ENCODE data around the gene CENATAC.

CENATAC gene

DNA sequence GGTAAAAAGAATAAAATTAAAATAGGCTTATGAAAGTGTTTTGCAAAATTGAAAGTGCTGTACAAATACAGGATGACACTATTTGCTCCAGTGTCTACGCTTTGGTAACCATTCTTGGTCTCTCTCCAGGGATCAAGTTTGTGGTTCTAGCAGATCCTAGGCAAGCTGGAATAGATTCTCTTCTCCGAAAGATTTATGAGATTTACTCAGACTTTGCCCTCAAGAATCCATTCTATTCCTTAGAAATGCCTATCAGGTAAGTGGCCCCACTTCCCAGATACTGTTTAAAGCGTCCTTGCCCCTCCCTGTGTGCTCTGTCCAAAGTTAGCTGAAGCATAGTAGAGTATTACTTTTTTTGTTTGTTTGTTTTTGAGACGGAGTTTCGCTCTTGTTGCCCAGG is 23.7 kb downstream of the CENATAC start:
- DNase-seq (ENCODE audit: low read depth), result no peak
- TF ChIP-seq, protein P1, sequence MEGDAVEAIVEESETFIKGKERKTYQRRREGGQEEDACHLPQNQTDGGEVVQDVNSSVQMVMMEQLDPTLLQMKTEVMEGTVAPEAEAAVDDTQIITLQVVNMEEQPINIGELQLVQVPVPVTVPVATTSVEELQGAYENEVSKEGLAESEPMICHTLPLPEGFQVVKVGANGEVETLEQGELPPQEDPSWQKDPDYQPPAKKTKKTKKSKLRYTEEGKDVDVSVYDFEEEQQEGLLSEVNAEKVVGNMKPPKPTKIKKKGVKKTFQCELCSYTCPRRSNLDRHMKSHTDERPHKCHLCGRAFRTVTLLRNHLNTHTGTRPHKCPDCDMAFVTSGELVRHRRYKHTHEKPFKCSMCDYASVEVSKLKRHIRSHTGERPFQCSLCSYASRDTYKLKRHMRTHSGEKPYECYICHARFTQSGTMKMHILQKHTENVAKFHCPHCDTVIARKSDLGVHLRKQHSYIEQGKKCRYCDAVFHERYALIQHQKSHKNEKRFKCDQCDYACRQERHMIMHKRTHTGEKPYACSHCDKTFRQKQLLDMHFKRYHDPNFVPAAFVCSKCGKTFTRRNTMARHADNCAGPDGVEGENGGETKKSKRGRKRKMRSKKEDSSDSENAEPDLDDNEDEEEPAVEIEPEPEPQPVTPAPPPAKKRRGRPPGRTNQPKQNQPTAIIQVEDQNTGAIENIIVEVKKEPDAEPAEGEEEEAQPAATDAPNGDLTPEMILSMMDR (IDR thresholded peaks at IDR 0.05; ENCODE audit: low read depth, low read length, missing control alignments), result no peak
- no peak overlapping the region for H3K4me3 ChIP-seq (ENCODE audit: low read depth, low read length)

DNA sequence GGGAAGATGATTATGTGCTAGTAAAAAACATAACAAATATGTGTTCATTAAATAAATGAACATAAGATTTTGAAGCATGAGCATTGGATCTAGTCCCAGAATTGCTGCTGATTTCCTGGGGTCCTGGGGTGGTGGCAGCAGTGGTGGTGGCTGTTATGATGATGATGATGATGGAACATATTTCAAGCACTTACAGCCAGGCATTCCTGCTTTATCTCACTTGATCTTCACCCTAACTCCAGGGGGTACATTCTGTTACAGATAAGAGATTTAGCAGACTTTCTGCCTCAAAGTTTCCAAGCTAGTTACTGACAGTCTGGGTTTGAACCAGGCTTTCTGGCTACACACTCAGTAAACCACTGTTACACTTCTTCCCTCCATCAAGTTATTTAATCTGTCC is 25.8 kb downstream of the CENATAC start:
- DNase-seq (ENCODE audit: low read depth), result no peak
- no peak overlapping the region for H3K4me3 ChIP-seq (ENCODE audit: low read depth, low read length)
- TF ChIP-seq, protein P1 (IDR thresholded peaks at IDR 0.05; ENCODE audit: low read depth, low read length, missing control alignments), result no peak

DNA sequence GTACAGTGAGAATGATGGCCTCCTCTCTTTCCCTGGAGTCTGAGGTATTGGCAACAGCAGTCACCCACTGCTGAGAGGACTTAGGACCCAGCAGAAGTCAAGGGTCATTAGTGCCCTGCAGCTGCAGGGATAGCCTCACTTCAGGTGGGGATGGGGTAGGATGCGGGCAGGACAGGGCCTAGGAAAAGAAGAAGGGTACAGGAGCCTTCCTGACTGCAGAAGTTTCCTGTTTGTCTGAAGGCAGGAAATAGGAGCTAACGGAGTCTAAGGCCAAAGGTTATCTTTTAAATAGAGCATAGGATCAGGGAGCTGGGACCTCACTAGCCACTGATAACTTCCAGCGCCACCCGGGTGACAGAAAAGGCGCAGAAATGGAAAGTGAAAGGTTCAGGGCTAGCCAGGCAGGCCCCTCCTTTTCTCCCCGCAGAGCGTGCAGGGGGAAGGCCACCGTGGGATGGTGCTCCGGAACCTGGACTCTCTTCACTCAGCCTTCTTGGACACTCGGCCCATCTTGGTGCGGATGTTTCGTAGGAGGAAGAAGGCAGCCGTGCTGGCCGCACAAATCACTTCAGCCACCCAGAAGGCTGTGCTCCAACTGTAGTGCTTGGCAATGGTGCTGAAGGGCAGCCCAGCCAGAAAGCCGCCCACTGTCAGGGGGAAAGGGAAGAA is 26.6 kb downstream of the CENATAC start:
- TF ChIP-seq, protein P1 (IDR thresholded peaks at IDR 0.05; ENCODE audit: low read depth, low read length, missing control alignments), result no peak
- no peak for DNase-seq (ENCODE audit: low read depth)
- no peak overlapping the region for H3K4me3 ChIP-seq (ENCODE audit: low read depth, low read length)

DNA sequence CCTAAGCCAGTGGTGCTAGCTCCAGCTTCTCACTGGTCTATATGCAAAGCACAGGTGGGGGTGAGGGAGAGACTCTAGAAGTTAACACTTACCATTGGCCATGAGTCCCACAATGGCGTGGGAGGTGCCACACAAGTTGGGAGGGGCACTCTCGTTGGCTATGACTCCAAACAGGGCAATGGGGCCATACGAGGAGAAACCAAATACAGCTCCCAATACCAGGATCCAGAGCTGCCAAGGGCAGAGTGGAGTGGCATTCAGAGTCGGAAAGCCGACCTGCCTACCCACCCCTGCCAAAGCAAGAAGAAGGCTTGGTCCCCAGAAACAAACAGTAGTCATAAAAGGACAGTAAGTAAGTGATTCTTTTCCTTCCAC is 27.1 kb downstream of the CENATAC start:
- H3K4me3 ChIP-seq (ENCODE audit: low read depth, low read length), result no peak overlapping the region
- DNase-seq (ENCODE audit: low read depth), result no peak
- TF ChIP-seq, protein P1 (IDR thresholded peaks at IDR 0.05; ENCODE audit: low read depth, low read length, missing control alignments), result no peak

DNA sequence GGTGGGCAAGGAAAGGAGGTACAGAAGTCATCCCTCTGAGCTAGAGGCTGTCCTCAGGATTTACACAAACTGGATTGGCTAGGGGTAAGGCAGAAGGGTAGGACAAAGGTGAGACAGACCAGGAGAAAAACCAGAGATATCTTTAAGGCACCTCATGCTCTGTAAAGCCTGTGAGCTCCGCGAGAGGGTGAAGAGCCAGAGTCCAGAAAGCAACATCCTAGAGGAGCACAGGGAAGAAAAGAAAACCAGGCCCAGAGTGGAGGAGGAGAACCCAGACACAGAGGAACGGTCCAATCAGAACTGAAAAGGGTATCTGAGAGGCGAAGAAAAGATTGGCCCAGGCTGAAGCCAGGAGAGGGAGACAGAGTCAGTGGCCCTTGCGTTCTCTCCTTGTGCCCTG is 27.6 kb downstream of the CENATAC start:
- H3K4me3 ChIP-seq (ENCODE audit: low read depth, low read length), result no peak overlapping the region
- TF ChIP-seq, protein P1 (IDR thresholded peaks at IDR 0.05; ENCODE audit: low read depth, low read length, missing control alignments), result no peak
- DNase-seq (ENCODE audit: low read depth), result no peak

DNA sequence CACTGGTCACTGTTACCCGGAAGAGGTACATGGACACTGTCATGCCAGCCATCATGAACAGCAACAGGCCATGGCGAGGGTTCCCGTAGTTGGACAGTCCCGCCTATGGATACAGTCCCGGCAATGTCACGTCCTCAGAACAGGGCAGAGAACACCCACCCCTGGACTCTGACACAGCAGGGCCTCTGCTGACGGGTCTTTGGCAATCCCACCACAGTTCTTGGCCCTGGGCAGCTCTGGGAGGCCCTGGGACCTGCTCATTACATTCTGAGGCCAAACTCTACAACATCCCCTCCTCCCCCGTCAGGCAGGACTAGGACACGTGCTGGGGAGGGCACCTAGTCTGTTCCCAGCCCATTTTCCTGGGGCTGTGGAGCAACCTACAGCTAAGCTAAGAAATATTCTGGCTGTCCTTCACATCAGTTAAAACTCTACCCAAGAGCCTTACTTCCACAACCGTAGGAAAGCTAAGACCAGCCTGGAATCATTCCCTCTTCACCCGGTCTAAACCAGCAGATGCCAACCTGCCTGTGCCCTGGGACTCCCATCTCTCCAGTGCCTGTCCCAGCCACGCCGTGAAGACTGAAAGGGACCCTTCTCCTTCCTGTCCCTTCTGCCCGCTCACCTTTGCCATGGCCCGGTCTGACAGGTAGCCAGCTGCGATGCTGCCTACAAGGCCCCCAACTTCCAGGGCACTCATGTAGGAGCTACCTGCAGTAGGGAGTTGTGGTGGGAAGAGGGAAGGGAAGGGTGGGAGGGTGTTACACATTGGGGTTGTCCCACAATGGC is 28.2 kb downstream of the CENATAC start:
- H3K4me3 ChIP-seq (ENCODE audit: low read depth, low read length), result no peak overlapping the region
- DNase-seq (ENCODE audit: low read depth), result no peak
- TF ChIP-seq, protein P1 (IDR thresholded peaks at IDR 0.05; ENCODE audit: low read depth, low read length, missing control alignments), result no peak
